ENCODE measurements around the gene ERFL.
"Not testable (repeated sequence)": the region's sequence is repeated elsewhere in the genome, so short reads cannot be mapped to it uniquely, and the experiment has no call there.

Gene ERFL

DNA sequence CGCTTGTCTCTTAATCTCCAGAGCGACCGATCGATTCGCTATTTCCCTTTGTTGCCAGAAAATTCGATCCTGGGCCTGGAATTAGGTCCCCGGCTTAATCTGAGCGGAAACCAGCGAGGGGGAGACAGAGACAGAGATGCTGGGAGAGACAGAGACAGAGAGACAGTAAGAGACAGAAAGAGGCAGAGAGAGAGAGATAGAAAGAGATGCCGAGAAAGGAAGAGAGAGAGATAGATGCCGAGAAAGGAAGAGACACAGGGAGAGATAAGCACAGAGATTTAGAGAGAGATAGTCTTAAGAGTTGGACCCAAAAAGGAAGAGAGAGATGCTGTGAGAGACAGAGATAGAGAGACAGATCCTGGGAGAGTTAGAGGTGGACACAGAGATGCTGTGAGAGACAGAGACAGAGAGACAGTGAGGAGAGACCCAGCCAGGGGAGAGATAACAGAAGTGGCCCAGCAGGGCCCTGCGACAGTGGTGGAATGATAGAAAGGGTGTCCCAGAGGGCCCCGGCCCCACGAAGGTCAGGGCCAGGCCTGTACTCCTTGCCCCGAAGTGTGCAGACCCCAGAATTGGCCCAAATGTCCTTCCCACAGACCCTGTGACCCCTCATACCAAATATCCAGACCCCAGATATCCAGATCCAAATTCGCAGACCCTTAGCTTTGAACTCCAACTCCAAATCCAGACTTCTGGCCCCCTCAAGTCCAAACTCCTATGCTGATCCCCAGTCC is 1.3 kb downstream of the ERFL start:
- DNase-seq (ENCODE audit: low read depth): no peak

GRCh38 chr19:41926028-41926762 is 2.1 kb downstream of the ERFL start:
- DNase-seq (ENCODE audit: low read depth): no peak

- no peak for DNase-seq (ENCODE audit: low read depth)
Measured at GRCh38 chr19:41925208-41926003, 2.8 kb downstream of the ERFL start.

- no peak for DNase-seq (ENCODE audit: low read depth)
Measured at GRCh38 chr19:41924151-41925145, 3.8 kb downstream of the ERFL start.

- DNase-seq (ENCODE audit: low read depth): no peak
Measured at GRCh38 chr19:41923045-41923788, 5.0 kb downstream of the ERFL start.

- no peak for DNase-seq (ENCODE audit: low read depth)
Measured at GRCh38 chr19:41922585-41922984, 5.7 kb downstream of the ERFL start.

GRCh38 chr19:41921577-41922576 is 6.4 kb downstream of the ERFL start:
- DNase-seq (ENCODE audit: low read depth): no peak

- no peak for DNase-seq (ENCODE audit: low read depth)
Measured at GRCh38 chr19:41920882-41921576, 7.2 kb downstream of the ERFL start.

DNA sequence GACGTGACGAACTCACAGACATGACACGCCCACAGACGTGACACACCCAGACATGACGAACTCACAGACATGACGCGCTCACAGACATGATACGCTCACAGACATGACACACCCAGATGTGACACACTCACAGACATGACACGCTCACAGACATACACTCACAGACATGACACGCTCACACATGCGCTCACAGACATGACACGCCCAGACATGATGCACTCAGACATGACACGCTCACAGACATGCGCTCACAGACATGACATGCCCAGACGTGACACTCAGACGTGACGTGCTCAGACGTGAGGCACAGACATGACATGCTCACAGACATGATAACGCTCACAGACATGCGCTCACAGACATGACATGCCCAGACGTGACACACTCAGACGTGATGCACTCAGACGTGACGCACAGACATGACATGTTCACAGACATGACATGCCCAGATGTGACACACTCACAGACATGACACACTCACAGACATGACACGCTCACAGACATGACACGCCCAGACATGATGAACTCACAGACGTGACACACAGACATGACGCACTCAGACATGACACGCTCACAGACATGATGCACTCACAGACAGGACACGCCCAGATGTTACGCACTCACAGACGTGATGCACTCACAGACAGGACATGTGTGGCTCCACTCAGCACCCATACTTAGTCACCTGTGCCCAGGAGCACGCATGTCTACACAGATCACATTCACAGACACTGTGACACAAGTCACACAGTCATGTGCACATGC is 8.1 kb downstream of the ERFL start:
- no peak for DNase-seq (ENCODE audit: low read depth)

- DNase-seq (ENCODE audit: low read depth): no peak
Measured at GRCh38 chr19:41918653-41919244, 9.5 kb downstream of the ERFL start.

DNA sequence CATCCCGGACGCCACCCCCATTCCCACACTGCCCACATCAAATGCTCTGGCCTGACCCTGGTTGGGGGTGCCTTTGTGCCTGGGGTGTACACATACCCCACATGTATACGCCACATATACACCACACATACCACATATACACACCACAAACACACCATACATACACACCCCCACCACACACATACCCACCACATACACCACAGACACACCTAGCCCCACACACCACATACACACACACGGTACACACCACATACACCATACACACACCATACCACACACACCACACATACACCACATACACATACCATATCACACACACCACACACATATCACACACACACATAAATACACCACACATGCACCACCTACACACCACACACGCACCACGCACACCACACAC is 10.2 kb downstream of the ERFL start:
- no peak for DNase-seq (ENCODE audit: low read depth)

GRCh38 chr19:41917676-41918075 is 10.6 kb downstream of the ERFL start:
- no peak for DNase-seq (ENCODE audit: low read depth)

DNA sequence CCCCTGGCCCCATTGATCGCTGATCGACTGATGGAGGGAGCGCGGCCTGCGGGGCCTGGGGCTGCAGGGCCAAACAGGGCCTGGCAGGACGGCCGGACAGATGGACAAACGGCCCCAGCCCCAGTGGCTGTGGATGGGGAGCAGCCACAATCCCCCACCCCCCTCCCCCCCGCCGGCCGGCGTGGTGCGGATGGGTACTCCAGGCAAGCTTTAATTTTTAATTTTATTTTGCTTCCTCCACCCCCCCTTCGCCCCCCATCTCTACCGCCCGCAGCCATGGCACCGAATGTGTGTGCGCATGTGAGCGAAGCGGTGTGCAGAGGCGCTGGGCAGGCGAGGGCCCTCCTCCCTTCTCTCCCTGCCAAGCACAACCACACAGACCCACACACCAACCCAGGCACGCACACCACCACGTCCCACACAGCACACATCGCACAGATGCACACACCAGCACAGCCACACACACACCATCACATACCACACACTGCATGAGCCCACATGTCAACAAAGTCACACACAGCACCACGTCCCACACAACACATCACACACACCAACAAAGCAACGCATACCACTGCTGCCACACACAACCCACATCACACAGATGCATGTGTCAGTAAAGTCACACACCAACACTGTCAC is 12.4 kb downstream of the ERFL start:
- DNase-seq (ENCODE audit: low read depth): no peak

- DNase-seq (ENCODE audit: low read depth): no peak
Measured at GRCh38 chr19:41915021-41915775, 13.1 kb downstream of the ERFL start.

DNA sequence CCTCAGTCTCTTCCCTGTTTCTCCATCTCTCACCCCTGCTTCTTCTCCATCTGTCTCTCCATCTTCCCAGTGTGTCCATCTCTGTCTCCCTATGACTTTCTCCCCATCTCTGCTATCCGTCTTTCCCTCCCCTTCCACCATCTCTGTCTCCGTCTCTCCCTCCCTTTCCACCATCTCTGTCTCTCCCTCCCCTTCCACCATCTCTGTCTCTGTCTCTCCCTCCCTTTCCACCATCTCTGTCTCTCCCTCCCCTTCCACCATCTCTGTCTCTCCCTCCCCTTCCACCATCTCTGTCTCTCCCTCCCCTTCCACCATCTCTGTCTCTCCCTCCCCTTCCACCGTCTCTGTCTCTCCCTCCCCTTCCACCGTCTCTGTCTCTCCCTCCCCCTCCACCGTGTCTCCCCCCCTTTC is 13.8 kb downstream of the ERFL start:
- not testable (repeated sequence) for DNase-seq (ENCODE audit: low read depth)

Measured in T-helper 22 cell (primary cell).